ENCODE results near the gene TECPR2.

- no peak for TF ChIP-seq FOXK2 (IDR thresholded peaks at IDR 0.05)
- no peak for TF ChIP-seq FOXA1 (IDR thresholded peaks at IDR 0.05)
- TF ChIP-seq FOXM1 (IDR thresholded peaks at IDR 0.05; ENCODE audit: borderline replicate concordance): no peak
- no peak for TF ChIP-seq SP1 (IDR thresholded peaks at IDR 0.05)
These were observed 39.6 kb upstream of the TECPR2 start for GRCh38 chr14:102323102-102323501.

Measured in HEK293T (cell line).